HG03558 (cell line): Measurements from ENCODE around the gene ROBO3.
A peak's percentile ranks its signal among the peaks of the same experiment; 100 is the strongest.

Experiments
- ATAC-seq: cut with Tn5 transposase; IDR thresholded peaks from one replicate; pipeline ENCODE4 v1.9.1; 2021; ENCODE audit warnings: moderate number of reproducible peaks; ENCODE audit not compliant: unreplicated experiment; ENCODE audit errors: extremely low read depth

Gene ROBO3

DNA sequence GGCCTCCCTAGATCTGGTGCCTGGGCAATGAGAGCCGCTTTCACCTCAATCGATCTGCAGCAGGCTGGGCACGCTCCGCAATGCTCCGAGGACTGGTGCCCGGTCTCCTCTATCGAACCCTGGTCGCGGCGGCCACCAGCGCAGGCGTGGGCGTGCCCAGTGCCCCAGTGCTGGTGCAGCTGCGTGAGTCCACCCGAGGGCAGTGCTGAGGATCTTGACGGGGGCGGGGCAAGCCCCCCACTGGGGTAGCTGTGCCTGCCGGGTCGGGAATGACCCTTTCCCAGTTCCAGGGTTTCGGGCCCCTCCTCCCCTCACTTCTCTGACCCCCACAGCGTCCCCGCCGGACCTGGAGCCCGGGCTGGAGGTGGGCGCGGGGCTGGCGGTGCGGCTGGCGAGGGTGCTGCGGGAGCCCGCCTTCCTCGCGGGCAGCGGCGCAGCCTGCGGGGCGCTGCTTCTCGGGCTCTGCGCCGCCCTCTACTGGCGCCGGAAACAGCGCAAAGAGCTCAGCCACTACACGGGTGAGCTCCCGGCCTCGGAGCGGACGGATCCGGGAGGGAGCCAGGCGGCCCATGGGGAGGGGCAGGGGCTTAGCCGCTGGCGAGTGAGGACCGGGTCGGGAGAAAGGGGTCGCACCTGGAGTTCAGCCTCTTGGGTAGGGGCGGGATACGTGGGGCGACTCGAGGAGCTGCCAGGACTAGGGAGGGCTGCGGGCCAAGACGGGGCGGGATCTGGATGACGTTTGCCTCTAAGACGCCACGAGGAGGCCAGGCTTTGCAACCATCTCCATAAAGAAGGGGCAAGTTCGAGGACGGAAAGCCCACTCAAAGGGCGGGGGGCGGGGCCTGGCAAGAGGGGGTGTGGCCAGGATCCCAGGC is 10.9 kb downstream of the ROBO3 start:
- peak; percentile 79 for ATAC-seq

DNA sequence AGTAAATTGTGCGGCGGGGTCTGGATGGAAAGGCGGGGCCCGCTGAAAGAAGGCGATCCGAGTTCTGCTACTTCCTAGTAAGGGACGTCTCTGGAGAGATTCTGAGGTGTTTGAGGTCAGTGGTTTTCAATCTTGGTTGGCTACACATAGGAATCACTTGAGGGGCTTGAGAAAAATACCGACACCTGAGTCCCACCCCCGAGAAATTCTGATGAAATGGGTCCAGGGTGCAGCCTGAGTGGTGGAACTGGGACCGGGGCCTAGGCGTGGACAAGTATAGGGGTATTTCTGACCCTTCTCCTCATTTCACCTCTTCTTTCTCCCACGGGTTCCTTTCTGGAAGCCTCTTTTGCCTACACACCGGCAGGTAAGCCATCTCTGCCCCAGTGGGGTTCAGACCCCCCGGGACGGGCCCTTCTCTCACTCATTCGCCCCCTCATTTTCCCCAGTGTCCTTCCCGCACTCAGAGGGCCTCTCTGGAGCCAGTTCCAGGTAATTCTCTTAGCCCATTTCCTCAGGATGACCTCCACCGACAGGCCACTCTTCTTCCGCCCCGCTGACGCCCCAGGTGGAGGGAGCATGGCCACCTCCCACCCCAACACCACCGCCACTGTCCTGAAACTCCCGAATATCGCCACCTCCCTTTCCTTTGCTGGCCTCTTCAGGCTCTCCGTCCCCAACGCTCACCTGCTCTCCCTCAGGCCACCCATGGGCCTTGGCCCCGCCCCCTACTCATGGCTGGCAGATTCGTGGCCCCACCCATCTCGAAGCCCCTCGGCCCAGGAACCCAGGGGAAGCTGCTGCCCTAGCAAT is 11.8 kb downstream of the ROBO3 start:
- no peak for ATAC-seq

DNA sequence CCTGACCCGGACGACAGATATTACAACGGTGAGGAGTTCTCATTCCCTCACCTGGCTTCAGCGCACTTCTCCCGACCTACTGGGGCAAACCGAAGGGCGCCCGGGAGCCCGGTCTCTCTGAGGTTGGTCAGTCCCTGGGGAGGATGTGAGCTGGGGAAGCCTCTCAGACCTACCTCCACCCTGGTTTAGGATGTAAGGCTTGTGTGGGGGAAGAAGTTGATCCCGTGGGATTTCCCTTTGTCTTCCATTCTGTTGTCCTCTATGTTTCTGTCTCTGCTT is 12.3 kb downstream of the ROBO3 start:
- ATAC-seq = no peak

DNA sequence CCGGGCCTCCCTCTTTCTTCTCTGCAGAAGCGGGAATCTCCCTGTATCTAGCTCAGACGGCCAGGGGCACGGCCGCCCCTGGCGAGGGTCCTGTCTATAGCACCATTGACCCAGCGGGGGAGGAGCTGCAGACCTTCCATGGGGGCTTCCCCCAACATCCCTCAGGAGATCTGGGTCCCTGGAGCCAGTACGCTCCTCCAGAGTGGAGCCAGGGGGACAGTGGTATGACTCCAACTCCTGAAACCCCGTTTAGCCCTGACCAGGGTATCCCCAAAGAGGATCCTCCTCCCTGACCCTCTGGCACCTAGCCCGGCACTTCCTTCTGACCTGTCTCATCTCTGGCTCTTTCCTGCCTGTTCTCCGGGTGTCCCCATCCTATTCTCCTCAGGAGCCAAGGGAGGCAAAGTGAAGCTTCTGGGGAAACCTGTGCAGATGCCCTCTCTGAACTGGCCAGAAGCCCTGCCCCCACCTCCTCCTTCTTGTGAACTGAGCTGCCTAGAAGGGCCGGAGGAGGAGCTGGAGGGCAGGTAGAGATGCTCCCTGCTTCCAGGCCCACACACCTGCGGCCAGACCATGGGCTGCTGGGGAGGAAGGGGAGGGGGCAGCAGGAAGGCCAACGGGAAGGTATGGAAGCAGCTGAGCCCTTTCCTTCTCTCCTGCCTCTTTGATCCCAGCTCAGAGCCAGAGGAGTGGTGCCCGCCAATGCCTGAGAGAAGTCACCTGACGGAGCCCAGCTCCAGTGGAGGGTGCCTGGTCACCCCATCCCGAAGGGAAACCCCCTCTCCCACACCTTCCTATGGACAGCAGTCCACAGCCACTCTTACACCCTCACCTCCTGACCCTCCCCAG is 12.9 kb downstream of the ROBO3 start:
- no peak for ATAC-seq

DNA sequence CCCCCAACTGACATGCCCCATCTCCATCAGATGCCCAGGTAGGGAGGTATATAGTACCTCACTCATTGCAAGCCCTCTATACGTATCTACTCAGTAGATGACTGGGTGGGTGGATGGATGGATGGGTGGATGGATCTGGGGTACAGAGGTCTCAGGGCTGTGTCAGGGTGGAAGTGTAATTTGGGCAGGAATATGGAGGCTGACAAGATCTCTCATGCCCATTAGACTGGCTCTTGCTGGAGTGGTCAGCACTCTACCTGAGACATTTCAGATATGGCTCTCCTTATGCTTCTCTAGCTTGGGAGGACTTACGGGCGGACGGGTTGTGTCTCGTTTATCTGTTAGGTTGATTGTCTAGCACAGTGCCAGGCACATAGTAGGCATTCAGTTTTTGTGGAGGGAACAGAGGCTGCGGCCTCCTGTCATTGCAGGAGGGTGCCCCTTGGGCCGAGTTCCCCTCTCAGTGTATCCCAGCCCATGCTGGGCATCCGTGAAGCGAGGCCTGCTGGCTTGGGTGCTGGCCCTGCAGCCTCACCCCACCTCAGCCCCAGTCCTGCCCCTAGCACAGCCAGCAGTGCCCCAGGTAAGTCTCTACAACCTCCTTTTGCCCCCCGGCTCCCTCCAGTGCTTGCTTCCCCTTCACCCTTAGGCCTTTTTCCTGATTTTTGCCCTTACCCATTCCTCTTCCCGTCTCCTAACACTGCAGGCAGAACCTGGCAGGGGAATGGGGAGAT is 13.7 kb downstream of the ROBO3 start:
- ATAC-seq = no peak

DNA sequence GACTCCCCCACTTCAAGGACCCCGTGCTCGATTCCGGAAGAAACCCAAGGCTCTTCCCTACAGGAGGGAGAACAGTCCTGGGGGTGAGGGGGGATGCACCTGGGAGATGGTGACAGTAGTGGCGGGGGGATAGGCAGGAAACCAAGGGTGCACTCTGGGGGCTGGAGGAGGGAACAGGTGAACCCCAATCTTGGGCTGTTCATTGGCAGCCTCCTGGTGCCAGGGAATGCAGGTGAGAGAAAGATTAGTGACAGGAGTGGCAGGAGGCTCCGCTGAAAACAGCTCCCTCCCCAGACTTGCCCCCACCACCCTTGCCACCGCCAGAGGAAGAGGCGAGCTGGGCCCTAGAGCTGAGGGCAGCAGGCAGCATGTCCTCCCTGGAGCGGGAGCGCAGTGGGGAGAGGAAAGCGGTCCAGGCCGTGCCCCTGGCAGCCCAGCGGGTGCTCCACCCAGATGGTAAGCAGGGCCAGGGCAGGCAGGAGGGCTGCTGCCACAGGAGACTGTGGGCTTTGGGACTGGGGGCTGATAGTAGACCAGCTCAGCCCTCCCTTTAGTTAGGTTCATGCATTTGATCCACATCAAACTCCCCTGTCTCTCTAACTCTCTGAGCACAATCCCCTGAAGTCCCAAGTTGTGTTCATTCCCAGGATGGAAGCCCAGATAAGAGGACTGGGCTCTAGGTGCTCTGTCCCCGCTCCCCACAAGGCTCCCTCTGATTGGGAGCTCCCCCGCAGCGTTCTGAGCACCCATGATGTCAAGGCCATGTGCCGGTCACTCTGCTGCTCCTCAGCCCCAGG is 14.5 kb downstream of the ROBO3 start:
- ATAC-seq = no peak

DNA sequence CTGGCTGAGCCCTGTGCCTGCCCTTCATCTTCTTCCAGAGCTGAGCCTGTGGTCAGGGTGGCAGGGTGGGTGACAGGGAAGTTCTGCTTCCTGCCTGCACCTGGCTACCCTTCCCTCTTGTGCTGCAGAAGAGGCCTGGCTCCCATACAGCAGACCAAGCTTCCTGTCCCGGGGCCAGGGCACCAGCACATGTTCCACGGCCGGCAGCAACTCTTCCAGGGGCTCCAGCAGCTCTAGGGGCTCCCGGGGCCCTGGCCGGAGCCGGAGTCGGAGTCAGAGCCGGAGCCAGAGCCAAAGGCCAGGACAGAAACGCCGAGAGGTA is 15.0 kb downstream of the ROBO3 start:
- no peak for ATAC-seq

DNA sequence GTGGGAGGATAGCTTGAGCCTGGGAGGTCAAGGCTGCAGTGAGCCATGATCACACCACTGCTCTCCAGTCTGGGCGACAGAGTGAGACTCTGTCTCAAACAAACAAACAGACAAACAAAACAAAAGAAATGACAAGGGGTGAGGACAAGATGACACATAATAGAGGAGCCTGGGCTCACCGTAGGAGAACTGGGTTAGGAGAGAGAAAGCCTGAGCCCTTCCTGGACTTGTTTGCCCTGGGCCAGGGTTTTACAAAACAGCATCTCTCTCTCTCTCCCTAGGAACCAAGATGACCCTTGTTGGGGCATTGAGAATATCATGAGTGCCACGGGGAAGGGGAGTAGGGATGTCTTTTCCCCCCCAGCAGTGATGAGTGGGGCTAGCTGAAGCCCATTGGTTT is 15.7 kb downstream of the ROBO3 start:
- no peak for ATAC-seq

DNA sequence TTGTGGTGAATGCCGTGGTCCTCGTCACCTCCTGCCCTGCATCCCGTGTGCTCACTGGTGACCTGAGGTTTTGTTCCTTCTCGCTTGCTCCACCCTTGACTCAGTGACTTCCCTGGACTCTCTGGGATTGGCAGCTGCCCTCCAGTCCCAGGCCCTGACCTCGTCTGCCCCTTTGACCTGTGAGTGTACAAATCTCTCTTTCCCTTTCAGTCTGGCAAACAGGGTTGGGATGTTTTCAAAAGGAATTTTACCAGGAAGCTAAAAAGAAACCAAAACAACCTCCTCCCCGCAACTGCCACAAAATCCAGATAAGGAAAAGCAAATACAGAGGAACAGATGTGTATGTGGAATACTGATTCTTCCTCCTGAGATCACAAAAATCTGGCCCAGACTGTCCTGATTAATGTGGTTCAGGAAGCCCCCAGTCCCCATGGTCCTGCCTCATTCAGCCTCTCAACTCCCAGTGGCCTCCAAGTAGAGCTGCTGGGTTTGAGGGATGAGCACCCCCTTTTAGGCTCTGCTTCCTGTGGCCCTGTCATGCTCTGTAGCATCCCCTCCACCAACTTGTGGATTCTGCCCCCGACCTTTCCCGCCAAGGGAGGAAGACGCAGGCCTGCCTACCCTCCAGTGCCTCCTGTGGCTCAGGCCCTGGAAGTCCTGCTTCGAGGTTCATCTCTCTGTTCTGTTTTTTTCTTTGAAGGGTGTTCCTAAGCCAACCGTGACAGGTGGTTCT is 17.3 kb downstream of the ROBO3 start:
- no peak for ATAC-seq

DNA sequence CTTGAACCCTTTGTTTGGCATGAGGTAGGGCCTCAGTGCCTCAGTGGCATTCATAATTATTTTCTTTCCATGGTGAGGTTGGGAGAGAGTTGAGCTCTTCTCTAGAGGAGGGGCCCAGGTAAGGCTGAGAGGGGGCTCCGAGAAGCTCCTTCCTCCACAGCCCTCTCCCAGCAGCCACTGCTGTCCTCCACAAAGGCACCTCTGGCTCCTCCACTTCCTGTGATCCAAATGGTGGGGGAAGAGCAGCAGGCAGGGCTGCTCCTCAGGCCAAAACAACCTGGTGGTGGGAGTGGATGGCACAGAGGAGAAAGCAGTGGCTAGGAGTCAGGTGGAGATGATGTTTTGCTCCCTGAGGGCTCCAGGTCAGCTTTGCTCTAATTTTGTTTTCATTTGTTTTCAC is 19.1 kb downstream of the ROBO3 start:
- no peak for ATAC-seq

DNA sequence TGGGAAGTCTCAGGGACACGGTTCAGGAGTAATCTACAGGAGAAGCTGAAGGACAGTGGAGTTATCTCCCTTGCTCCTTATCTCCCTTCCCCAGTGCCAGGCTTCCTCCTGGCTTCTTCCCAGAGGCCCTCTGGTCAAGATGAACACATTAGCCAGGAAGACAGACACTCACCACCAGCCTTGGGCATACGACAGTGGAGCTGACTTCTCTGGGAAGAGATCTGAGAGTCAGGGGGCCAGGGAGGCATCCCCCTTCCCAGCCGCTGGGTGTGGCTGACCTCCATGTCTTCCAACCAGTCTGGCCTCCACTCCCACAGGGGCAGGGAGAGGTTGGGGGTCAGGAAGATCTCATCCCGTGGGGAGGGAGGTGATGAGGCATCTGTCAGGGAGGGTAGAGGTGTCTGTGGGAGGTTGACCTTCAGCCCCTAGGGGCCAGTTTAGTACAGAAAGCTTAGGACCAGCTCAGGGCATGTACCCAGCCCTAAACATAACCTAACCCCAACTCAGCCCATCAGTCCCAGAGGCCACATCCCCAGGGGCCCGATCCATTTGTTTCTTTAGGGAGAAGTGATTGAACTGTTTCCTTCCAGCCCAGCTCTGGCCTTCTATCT is 19.7 kb downstream of the ROBO3 start:
- no peak for ATAC-seq

DNA sequence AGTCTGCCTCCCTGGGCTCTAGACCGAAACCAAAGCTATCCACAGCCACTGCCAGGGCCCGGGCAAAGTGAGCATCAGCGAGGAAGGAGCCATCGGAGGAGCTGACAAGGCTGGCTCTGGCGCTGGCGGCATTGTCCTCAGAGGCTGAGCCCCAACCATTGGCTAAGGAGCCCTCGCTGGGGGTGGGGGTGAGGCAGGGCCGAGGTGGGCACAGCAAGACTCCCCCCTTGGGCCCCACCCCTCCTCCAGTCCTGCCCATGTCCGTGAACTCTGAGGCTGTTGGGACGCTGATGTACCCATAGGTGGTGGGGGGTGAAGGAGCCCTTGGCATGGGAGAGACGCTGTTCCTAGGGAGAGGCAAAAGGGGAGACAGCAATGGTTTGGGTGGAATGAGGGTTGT is 21.2 kb downstream of the ROBO3 start:
- ATAC-seq = no peak

DNA sequence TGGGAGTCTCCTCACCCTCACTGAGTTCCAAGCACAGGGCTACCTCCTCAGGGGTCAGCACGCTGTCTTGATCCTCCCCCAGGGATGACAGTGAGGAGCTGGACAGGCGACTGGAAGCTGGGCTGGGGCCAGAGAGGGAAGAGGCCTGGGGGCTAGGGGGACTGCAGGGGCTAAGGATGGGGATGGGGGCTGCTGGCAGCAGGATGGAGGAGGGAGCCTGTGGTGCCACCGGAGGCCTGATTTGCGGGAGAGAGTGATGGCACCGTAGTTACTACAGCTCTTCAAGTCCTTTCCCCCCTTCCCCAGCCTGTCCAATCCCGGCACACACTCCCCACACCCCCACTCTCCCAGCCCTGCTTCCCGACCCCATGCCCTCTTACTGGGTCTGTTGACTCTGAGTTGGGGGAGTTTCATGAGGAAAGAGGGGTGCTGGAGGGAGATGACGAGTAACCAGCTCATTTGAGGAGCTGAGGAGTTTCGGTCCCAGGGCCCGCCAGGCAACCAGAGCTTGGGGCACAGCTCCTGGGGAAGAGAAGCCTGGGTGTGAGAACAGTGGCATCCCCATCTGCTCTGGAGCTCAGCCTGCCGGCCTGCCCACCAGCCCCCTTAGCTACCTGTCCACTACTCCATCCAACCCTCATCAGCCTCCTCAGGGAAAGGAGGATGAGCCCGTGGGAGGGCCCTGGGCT is 21.9 kb downstream of the ROBO3 start:
- no peak for ATAC-seq

DNA sequence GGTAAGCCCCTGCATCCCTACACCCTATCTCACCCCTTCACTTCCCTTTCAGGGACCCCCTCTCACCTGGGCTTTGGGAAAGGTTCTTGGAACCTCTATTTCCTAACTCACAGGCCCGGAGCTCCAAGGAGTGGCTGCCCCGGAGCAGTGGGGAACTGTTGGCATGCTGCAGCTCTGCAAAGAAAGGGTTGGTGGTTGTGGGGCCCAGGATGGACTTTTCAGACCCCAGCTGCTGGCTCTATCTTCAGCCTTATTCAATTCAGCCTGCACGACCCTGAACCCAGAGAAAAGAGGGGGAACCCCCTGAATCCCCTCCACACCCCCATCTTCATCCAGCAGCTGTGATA is 22.4 kb downstream of the ROBO3 start:
- no peak for ATAC-seq

DNA sequence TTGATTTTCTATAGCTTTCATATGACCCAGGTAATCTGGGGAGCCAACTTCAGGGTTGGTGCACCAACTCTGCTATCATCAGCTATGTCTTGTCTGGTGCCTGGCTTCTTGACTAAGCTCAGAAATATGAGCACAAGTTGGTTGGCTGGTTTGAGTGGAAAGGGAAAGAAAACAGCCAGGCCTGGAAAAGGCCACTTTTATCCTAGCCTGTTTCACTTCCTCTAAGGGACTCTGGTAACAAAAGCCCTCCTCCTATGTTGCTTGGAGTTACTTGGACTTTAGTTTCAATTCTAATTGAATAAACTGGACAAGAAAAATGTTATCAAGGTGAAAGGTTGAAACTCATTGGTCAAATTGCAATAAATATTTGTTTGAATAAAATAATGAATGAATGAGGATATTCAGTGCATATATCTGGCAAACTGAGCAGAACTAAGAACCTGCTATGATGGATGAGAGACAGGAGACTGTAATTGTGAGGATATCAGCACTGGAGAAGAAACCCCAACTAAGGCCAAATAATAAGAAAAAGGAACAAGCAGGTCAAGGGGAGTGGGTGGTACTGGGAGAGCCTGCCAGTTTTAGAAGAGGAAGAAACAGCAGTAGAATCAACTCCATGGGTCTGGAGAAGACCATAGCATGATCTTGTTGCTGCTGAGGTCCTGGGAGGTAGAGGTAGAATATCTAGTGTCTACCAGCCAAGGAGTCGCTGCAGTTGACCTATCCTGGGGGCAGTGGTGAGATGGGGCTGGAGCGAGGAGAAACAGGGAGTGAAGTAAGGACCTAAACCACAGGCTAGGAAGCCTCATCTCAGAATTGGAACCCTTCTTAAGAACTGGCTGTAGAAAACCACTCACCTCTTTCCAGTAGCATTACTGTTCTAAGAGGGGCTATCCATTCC is 24.2 kb downstream of the ROBO3 start:
- ATAC-seq = no peak

DNA sequence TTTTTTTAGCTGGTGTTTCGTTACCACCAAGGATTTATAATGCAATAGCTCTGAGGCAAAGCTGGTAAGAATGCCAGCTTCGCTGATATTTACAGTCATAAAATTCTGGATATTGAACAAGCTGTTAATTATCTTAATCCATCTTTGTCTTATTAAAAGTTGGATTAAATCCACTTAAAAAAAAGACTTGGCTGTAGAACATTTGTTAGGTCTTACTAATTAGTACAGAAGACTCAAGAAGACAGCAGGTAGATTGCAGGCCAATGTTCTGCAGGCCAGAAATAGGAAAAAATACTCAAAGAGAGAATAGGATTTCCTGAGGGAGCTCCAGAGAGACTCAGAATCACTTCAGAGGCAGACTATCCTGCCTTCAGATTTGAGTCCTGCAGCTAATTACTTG is 24.9 kb downstream of the ROBO3 start:
- ATAC-seq = no peak
